GM12873 (cell line): ENCODE measurements around the gene SPG11.

Experiments used
- CTCF ChIP-seq: IDR thresholded peaks from 2 replicates; pipeline ENCODE4 v1.5.1; 2012; ENCODE audit warnings: low read depth, mild to moderate bottlenecking, moderate library complexity, low read length, control low read depth; ENCODE audit not compliant: insufficient read depth; ENCODE audit errors: missing control alignments

The SPG11 gene

GRCh38 chr15:44654858-44655257, 8.6 kb downstream of the SPG11 start:
- no peak for TF ChIP-seq CTCF

GRCh38 chr15:44647637-44648036, 15.8 kb downstream of the SPG11 start:
- no peak for TF ChIP-seq CTCF

DNA sequence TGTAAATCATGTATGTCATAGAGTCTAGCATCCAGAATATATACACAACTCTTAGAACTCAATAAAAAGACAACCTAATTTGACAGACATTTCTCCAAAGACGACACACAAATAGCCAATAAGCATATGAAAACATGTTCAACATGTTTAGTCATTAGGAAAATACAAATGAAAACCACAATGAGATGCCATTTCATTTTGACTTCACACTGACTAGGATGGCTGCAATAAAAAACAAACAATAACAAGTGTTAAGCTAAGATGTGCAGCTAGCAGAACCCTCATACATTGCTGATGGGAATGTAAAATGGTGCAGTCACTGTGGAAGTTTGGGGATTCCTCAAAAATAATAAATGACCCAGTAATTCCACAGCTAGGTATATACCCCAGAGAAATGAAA, 16.4 kb downstream of the SPG11 start:
- TF ChIP-seq CTCF = no peak

DNA sequence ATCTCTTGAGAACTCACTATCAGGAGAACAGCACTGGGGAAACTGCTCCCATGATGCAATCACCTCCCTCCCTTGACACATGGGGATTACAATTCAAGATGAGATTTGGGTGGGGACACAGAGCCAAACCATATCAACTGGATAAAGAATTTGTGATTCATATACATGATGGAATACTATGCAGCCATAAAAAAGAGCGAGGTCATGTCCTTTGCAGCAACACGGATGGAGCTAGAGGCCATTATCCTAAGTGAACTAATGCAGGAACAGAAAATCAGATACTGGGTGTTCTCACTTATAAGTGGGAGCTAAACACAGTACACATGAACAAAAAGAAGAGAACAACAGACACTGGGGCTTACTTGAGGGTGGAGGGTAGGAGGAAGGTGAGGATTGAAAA, 17.0 kb downstream of the SPG11 start:
- TF ChIP-seq CTCF = no peak

GRCh38 chr15:44641651-44642050, 21.8 kb downstream of the SPG11 start:
- TF ChIP-seq CTCF = no peak

GRCh38 chr15:44636976-44637375, 26.5 kb downstream of the SPG11 start:
- TF ChIP-seq CTCF = no peak

GRCh38 chr15:44633603-44634002, 29.9 kb downstream of the SPG11 start:
- no peak for TF ChIP-seq CTCF
